WTC11 (cell line): ENCODE results near the gene PNMA8B. TPM values are rescaled to one million over a fixed set of nuclear protein-coding genes. Genes with fewer than 3 reads are reported as not detected.

Source experiments
- ATAC-seq: fragments of 200-7000 bp; cut with Tn5 transposase; 2 replicates; pipeline ENCODE4 v1.10.0; 2021; ENCODE audit warnings: mild to moderate bottlenecking, moderate library complexity
- CTCF ChIA-PET: fragments of 300-600 bp; sonication (Branson Sonifier 250); formaldehyde crosslinking; loops from one replicate; lab custom pipeline; 2021; ENCODE audit warnings: antibody characterized with exemption; lab: Charles Lee
- POLR2A ChIA-PET: fragments of 350-600 bp; sonication (Branson Sonifier 250); formaldehyde crosslinking; loops from one replicate; lab custom pipeline; 2021; ENCODE audit warnings: antibody characterized with exemption; lab: Charles Lee
- DNase-seq: peaks from one replicate; pipeline ENCODE4 v3.0.0; 2021; ENCODE audit warnings: low spot score
- H3K27ac Mint-ChIP-seq: 2 replicates; pipeline ENCODE4 v1.8.0; 2021; ENCODE audit warnings: mixed read lengths
- H3K27me3 Mint-ChIP-seq: 2 replicates; pipeline ENCODE4 v1.8.0; 2021; ENCODE audit warnings: low read depth, mild to moderate bottlenecking, moderate library complexity, mixed read lengths
- H3K36me3 Mint-ChIP-seq: 2 replicates; pipeline ENCODE4 v1.8.0; 2021; ENCODE audit warnings: mixed read lengths
- H3K4me1 Mint-ChIP-seq: 2 replicates; pipeline ENCODE4 v1.8.0; 2022; ENCODE audit warnings: mixed read lengths
- H3K4me3 Mint-ChIP-seq: 2 replicates; pipeline ENCODE4 v1.8.0; 2021; ENCODE audit warnings: mild to moderate bottlenecking, moderate library complexity, mixed read lengths
- H3K9me3 Mint-ChIP-seq: 2 replicates; pipeline ENCODE4 v1.8.0; 2021; ENCODE audit warnings: mixed read lengths
- ARID4B ChIP-seq: sonication (generic); formaldehyde crosslinking; IDR thresholded peaks from 2 replicates; pipeline ENCODE4 v1.8.0; 2023; ENCODE audit warnings: missing genetic modification reagents, mild to moderate bottlenecking, borderline replicate concordance
- CDX4 ChIP-seq: fragments of 250-450 bp; sonication (Bioruptor Pico); IDR thresholded peaks from 2 replicates; pipeline ENCODE4 v1.9.0; 2021; ENCODE audit warnings: moderate library complexity, mild to moderate bottlenecking, inconsistent platforms, borderline replicate concordance
- CTCF ChIP-seq: fragments of 200-600 bp; IDR thresholded peaks from 2 replicates; pipeline ENCODE4 v1.8.0; 2022; ENCODE audit warnings: antibody characterized with exemption
- E2F5 ChIP-seq: sonication (generic); formaldehyde crosslinking; IDR thresholded peaks from 2 replicates; pipeline ENCODE4 v1.8.1; 2022; ENCODE audit warnings: mild to moderate bottlenecking, moderate library complexity, missing genetic modification reagents
- GABPB1 ChIP-seq: sonication (generic); formaldehyde crosslinking; IDR thresholded peaks from 2 replicates; pipeline ENCODE4 v1.8.1; 2023; ENCODE audit warnings: mild to moderate bottlenecking, missing genetic modification reagents
- KAT7 ChIP-seq: sonication (generic); formaldehyde crosslinking; IDR thresholded peaks from 2 replicates; pipeline ENCODE4 v1.8.1; 2023; ENCODE audit warnings: missing genetic modification reagents, mild to moderate bottlenecking, borderline replicate concordance
- MXD4 ChIP-seq: fragments of 250-450 bp; sonication (Bioruptor Pico); IDR thresholded peaks from 2 replicates; pipeline ENCODE4 v1.8.0; 2021; ENCODE audit warnings: mild to moderate bottlenecking, moderate library complexity, borderline replicate concordance
- NR2C2 ChIP-seq: sonication (generic); formaldehyde crosslinking; IDR thresholded peaks from 2 replicates; pipeline ENCODE4 v1.8.0; 2022; ENCODE audit warnings: mild to moderate bottlenecking, missing genetic modification reagents
- NR3C1 ChIP-seq: sonication (generic); formaldehyde crosslinking; conservative IDR thresholded peaks from 2 replicates; pipeline ENCODE4 v1.8.1; 2023; ENCODE audit warnings: low read depth, mild to moderate bottlenecking, missing genetic modification reagents
- PREB ChIP-seq: sonication (generic); formaldehyde crosslinking; IDR thresholded peaks from 2 replicates; pipeline ENCODE4 v1.8.1; 2022; ENCODE audit warnings: mild to moderate bottlenecking, missing genetic modification reagents, moderate library complexity, borderline replicate concordance
- SMAD4 ChIP-seq: sonication (generic); formaldehyde crosslinking; IDR thresholded peaks from 2 replicates; pipeline ENCODE4 v1.8.0; 2022; ENCODE audit warnings: mild to moderate bottlenecking, missing genetic modification reagents
- SOX15 ChIP-seq: fragments of 250-450 bp; sonication (Bioruptor Pico); IDR thresholded peaks from 2 replicates; pipeline ENCODE4 v1.9.0; 2021; ENCODE audit warnings: mild to moderate bottlenecking
- TCF7 ChIP-seq: sonication (generic); formaldehyde crosslinking; IDR thresholded peaks from 2 replicates; pipeline ENCODE4 v1.8.0; 2022; ENCODE audit warnings: mild to moderate bottlenecking, low read depth, missing genetic modification reagents, moderate library complexity
- ZBTB21 ChIP-seq: sonication (generic); formaldehyde crosslinking; IDR thresholded peaks from 2 replicates; pipeline ENCODE4 v1.8.1; 2023; ENCODE audit warnings: mild to moderate bottlenecking, missing genetic modification reagents, borderline replicate concordance
- ZNF219 ChIP-seq: sonication (generic); formaldehyde crosslinking; IDR thresholded peaks from 2 replicates; pipeline ENCODE4 v1.8.0; 2023; ENCODE audit warnings: missing genetic modification reagents, mild to moderate bottlenecking, borderline replicate concordance
- ZNF396 ChIP-seq: fragments of 250-450 bp; sonication (Bioruptor Pico); IDR thresholded peaks from 2 replicates; pipeline ENCODE4 v1.8.0; 2021; ENCODE audit warnings: mild to moderate bottlenecking, moderate library complexity, borderline replicate concordance
- total RNA-seq: library from RNA; stranded (reverse); gene quantifications from 3 replicates; pipeline ENCODE4 v1.2.3, GENCODE V29; 2021
- TF ChIP-seq, protein P1 (sequence below): sonication (generic); formaldehyde crosslinking; IDR thresholded peaks from 2 replicates; pipeline ENCODE4 v1.8.0; 2022; ENCODE audit warnings: mild to moderate bottlenecking, missing genetic modification reagents
- TF ChIP-seq, protein P2 (sequence below): fragments of 250-450 bp; sonication (Bioruptor Pico); IDR thresholded peaks from 2 replicates; pipeline ENCODE4 v2.1.2; 2022; ENCODE audit warnings: mild to moderate bottlenecking, moderate library complexity

Gene PNMA8B
- total RNA-seq, 1 experiment from 2014 or later: 2.8 TPM

DNA sequence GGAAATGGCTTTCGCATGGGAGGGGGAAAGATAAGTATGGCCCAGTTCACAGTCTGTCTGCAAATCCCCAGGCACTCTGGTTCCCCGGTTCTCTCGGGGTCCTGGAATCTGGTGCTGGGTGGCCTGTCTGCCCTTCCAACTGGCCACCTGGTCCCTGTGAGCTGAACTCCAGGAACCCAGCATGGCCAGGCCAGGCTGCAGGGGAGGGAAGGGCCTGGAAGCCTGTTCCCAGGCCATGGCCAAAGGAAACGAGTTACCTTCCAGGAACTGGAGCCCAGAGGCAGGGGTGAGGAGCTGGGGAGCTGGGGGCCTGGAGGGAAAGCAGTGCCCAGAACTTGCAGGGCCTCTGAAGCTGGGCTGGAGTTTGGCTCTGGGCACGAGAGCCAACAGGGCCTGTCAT lies 47.8 kb downstream of the PNMA8B start (continued):
- no peak for TF ChIP-seq ZBTB21
- TF ChIP-seq KAT7 (CRISPR knock-in tag): no peak
- TF ChIP-seq E2F5: no peak
- no peak for TF ChIP-seq CTCF
- TF ChIP-seq ZNF396 (CRISPR knock-in tag): no peak
- no peak for TF ChIP-seq SOX15 (CRISPR knock-in tag)
- TF ChIP-seq, protein P1, sequence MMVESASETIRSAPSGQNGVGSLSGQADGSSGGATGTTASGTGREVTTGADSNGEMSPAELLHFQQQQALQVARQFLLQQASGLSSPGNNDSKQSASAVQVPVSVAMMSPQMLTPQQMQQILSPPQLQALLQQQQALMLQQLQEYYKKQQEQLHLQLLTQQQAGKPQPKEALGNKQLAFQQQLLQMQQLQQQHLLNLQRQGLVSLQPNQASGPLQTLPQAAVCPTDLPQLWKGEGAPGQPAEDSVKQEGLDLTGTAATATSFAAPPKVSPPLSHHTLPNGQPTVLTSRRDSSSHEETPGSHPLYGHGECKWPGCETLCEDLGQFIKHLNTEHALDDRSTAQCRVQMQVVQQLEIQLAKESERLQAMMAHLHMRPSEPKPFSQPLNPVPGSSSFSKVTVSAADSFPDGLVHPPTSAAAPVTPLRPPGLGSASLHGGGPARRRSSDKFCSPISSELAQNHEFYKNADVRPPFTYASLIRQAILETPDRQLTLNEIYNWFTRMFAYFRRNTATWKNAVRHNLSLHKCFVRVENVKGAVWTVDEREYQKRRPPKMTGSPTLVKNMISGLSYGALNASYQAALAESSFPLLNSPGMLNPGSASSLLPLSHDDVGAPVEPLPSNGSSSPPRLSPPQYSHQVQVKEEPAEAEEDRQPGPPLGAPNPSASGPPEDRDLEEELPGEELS (CRISPR knock-in tag): no peak
- no peak for TF ChIP-seq PREB (CRISPR knock-in tag)

DNA sequence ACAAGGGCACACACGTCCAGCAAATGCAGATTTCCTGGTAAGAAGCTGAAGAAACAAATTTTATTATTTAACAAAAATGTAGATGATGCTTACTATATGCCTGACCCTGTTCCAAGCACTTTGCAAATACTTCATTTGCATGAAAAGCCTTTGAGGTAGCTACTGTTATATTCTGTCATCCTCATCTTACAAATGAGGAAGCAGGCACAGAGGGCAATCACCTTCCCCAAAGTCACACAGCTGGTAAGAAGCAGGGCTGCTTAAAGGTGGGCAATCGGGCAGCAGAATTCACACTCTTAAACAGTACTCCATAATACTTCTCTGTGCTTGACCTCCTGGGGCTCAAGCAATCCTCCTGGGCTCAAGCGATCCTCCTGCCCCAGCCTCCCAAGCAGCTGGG lies 48.7 kb downstream of the PNMA8B start:
- peaks cover 7% of the 10 kb centered on the region; the same call in 1 of the 2 replicates for H3K36me3 Mint-ChIP-seq
- H3K9me3 Mint-ChIP-seq: peaks cover 9% of the 10 kb centered on the region
- ChIA-PET CTCF (interaction anchor here (1.4 kb wide), 1 partner anchor 82 kb away, joined by 4 read pairs; no protein-coding TSS in a partner anchor), POLR2A (no interaction called here)
- no peaks in the 10 kb centered on the region for H3K4me1 Mint-ChIP-seq
- H3K27ac Mint-ChIP-seq: no peak overlapping the region
- TF ChIP-seq SMAD4 (CRISPR knock-in tag): no peak
- TF ChIP-seq GABPB1 (CRISPR knock-in tag): no peak
- no peak for TF ChIP-seq MXD4
- TF ChIP-seq, protein P2, sequence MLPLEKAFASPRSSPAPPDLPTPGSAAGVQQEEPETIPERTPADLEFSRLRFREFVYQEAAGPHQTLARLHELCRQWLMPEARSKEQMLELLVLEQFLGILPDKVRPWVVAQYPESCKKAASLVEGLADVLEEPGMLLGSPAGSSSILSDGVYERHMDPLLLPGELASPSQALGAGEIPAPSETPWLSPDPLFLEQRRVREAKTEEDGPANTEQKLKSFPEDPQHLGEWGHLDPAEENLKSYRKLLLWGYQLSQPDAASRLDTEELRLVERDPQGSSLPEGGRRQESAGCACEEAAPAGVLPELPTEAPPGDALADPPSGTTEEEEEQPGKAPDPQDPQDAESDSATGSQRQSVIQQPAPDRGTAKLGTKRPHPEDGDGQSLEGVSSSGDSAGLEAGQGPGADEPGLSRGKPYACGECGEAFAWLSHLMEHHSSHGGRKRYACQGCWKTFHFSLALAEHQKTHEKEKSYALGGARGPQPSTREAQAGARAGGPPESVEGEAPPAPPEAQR: no peak
- TF ChIP-seq NR3C1: no peak
- TF ChIP-seq ZNF219 (CRISPR knock-in tag): no peak
- TF ChIP-seq CTCF: no peak
- peaks cover 3% of the 10 kb centered on the region for H3K27me3 Mint-ChIP-seq
- H3K4me3 Mint-ChIP-seq: no peak overlapping the region
- ATAC-seq: no peak
- DNase-seq: no peak

GRCh38 chr19:46446021-46446420 lies 49.6 kb downstream of the PNMA8B start:
- peaks cover 7% of the 10 kb centered on the region; the same call in 1 of the 2 replicates for H3K36me3 Mint-ChIP-seq
- DNase-seq: no peak
- no peaks in the 10 kb centered on the region for H3K4me1 Mint-ChIP-seq
- ATAC-seq: no peak
- ChIA-PET POLR2A (no interaction called here), CTCF (interaction anchor here (1.1 kb wide), 1 partner anchor 50 kb away, joined by 4 read pairs; no protein-coding TSS in a partner anchor)
- H3K27ac Mint-ChIP-seq: no peak overlapping the region
- H3K9me3 Mint-ChIP-seq: peaks cover 9% of the 10 kb centered on the region
- peaks cover 3% of the 10 kb centered on the region for H3K27me3 Mint-ChIP-seq
- no peak overlapping the region for H3K4me3 Mint-ChIP-seq
- TF ChIP-seq NR2C2: no peak
- no peak for TF ChIP-seq ARID4B (CRISPR knock-in tag)
- no peak for TF ChIP-seq CDX4 (CRISPR knock-in tag)
- no peak for TF ChIP-seq TCF7 (CRISPR knock-in tag)
